ENCODE results near the gene STPG4.
A peak's percentile ranks its signal among the peaks of the same experiment; 100 is the strongest.

The STPG4 gene

DNA sequence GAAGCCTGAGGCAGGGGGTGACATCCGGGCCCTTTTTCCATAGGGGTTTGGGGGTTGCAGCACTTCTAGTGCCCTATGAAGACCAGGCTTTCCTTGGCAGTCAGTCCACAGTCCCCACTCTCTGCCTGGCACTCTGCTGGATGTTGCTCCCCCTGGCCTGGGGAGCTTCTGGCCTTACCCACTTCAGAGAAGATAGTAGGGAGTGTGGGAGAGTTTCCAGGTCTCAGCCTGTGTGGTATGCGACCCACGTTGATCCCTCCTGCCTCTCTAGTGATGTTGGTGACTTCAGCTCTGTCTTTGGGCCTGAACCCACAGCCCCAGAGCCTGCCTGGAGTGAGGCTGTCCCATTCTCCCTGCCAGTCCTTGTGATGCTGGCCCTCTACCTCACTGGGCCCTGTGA lies 105.6 kb downstream of the STPG4 start:
- FAIRE-seq, result no peak

DNA sequence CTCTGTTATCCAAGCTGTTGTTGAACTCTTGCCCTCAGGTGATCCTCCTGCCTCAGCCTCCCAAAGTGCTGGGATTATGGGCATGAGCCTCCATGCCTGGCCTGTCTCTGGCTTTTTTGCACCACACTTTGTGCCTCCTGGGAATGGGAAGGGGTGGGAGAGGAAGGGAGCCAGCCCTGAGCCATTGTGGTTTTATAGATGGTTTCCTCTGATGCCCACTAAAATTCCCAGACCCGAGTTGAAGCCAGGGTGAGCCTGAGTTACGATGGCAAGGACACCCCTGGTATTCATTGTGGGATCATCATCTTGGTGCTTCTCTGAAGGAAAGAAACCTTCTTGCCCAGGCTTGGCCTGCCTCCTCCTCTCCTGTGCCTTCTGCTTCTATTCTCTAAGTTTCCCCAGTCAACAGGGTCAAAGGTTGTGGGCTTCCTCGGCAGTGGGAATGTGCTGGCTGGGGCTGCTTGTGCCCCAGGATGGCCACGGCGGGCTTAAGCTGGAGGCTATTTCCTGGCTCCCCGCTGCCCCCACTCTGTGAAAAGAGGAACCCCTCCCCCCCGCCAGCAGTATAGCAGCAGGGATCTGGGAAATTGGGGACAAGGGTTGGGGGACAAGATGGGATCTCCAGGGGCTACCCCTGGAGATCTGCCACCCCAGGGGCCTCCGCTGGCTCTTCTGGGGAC lies 106.2 kb downstream of the STPG4 start:
- no peak for FAIRE-seq

DNA sequence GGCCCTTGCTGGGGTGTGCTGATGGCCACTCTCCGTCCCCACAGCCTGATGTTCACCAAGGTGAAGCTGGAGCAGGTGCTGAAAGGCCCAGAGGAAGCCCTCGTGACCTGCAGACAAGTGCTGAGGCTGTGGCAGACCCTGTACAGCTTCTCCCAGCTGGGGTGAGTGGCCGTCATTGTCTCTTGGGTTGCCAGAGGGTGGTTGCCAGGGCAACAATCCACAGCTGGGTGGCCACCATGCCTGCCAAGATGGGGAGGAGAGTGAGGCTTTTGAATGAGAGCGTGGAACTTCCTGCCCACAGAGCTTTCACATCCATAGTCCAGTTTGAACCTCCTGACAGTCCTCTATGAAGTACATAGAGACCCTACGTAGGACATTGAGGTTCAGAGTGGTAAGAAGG lies 108.8 kb downstream of the STPG4 start:
- no peak for FAIRE-seq

DNA sequence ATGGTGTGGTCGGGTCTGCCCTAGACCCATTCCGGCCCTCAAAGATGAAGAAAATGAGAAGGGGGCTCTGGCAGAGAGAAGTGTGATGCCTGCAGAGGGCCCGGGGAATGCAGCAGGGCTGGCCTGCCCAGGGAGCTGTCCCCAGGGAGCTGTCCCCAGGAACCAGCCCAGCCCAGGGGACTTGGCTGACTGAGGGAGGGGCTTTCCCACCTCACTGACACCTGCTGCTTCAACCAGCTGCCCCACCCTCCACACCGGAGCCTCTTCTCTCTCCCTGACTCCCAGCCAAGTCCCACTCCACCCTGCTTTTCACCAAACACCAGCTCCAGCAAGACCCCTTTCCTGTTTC lies 111.2 kb downstream of the STPG4 start:
- no peak for FAIRE-seq

DNA sequence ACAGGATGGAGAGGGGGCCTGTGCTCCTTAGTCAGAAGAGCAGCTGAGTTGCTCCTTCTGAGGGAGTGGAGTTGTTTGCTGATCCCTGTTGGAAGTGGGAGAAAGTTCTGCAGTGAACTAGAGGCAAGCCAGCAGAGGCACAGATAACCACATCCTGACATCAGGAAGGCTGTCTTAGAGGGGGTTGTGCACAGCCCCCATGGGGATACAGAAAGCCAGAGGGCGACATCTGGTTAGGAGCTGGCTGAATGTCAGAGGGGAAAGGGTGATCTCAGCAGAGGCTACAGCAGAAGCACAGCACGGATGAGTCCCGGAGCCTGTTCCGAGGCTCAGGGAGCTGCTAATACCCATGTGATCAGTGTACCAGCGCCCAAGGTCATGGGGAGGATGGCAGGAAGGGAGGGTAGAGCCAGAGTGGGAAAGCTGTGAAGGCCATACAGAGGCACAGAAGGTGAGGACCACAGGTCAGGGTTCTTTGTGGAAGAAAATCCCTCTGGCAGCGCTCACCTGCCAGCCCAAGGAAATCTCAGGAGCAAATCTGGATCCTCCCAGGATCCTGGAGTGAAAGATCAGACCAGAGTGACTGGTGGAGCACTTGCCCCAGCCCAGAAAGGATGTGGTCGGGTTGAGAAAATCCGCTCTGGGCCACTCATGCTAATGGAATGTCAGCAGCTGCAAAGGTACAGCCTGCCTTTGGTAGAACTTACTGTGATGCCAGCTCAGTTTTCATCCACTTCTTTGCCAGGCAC lies 111.8 kb downstream of the STPG4 start:
- FAIRE-seq, result peak; percentile 57

DNA sequence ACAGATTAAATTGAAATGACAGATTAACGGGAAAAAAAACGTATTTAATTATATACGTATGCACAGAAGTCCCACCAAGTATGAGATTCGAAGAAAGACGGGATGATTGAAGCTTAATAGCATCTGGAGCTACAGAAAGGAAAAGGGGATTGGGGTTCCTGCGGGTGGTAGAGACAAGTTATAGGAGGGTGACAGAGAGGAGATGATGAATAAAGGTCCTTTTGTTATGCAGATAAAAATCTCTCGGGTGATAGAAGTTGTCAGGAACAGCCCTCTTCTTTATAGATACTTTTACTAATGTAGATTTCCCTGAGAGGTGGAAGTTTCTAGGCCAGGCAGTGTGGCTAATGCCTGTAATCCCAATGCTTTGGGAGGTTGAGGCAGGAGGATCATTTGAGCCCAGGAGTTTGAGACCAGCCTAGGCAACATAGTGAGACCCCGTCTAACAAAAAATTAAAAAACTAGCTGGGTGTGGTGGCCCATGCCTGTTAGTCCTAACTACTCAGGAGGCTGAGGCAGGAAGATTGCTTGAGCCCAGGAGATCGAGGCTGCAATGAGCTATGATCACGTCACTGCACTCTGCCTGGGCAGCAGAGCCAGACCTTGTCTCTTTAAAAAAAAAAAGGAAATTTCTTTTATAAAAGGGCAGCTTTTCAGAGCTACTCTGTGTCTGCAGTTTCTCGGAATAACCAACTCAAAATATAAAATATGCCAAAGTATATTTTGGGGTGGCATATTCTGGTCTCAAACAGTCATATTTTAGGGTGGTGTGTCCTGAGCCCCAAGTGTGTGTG lies 113.0 kb downstream of the STPG4 start:
- no peak for FAIRE-seq

DNA sequence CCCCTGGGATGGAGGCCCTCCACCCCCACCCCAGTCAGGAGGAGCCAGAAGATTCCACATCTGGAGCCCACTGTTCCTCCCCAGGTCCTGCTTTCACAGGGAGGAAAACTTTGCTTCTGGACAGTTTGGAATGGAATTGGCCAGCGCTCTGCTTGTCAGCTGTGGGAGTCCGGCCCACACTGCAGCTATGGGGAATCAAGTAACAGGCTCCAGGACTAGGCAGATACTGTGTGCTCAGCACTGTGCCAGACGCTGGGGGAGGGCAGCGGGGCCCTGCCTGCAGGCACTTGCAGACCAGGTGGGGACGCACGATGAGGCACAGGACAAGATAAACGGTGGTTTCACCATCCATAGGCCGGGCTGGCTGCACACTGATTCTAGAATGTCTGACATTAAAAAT lies 114.0 kb downstream of the STPG4 start:
- no peak for FAIRE-seq

DNA sequence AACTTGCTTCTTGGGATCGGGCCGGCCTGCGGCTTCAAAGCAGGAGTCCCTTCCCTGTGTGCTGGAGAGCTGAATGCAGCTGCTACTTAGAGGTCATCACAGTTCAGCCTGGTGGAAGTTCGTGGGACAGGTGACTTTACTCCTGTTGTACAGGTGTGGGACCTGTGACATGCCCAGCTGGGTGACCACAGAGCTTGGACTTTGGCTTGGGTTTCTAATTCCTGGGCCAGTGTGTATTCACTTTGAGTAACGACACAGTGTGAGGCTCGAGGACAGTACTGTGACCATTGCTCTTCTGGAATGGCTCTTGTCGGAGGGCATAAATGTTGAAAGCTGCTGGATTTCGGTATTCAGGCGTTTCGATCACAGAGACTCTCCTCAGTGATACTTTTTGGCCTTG lies 114.5 kb downstream of the STPG4 start:
- no peak for FAIRE-seq

DNA sequence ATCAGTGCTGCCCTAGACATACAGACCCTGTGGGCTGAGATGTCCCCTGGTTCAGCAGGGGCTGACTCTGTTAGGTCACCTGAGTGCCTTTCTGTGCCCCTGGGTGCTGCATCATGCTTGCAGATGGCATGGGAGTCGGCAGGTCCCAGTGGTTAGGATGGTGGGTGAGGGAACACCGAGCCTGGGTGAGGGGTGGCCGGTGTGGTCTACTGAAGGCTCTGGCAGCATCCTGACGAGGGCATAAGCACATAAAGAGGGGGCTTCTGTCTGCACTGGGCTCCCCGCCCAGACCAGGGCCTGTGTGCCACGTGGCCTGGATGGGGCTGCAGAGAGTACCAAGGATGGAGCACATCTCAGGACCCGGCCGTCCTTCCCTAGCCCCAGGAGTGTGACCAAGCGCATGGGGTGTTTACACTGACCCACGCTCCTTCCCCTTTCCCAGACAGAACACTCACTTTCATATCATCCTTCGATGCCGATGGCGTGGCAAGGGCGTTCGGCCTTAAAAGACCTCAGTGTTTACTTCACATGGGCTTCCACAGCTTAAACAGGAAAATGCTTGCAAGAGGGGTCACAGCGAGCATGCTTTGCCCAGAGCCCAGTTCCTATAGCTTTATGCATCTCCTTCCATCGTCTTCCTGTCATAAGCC lies 115.1 kb downstream of the STPG4 start:
- FAIRE-seq, result no peak

DNA sequence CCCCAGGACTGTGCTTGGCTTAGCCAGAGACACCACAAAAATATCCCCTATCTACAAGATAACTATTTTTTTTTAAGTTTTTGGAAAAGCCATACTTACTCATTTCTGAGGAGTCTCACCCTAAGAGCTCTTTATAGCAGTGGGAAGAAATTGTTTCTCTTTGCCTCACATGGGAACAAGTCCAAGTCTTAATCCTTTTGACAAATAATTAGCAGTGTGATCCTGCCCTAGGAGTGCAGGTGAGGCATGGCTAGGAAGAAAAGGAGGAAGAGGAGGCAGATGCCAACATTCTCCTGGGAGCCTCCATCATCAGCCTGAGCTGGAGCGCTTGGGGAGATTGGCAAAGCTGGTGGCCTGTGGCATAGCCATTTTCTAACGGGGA lies 115.6 kb downstream of the STPG4 start:
- FAIRE-seq, result no peak

DNA sequence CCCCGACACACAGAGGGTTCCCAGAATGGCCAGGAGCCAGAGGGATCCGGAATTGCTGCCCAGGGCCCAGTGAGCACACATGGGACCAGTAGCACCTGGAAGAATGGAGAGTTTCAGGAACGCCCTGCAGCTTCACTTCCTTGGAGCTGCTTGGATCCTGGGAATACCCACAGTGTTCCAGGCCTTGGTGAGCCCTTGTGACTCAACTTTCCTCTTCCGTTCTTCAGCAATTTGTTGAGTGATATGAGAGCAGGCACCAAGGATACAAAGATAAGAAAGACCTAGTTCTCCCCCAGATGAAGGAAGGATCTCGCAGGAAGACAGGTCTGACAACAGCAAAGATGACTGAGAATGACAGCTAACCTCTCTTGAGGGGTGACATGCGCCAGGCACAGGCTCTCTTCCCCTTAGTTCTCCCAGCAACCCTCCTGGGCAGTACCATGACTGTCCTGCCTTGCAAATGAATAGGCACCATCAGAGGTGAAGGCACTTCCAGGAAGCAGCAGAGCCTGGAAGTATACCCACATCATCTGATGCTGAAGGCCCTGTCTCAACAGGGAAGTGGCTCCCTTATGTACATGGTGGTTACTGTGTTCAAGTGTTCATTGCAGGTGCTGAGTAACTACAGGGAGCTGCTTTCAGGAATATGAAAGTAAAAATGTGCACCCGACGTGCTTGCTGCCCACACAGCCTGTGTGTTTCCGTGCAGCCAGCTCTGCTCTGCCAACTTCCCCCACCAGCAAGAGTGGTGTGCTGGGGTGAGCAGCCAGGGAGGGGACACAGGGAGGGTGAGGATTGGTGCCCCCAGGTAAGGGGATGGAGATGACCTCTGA lies 116.2 kb downstream of the STPG4 start:
- FAIRE-seq, result no peak

DNA sequence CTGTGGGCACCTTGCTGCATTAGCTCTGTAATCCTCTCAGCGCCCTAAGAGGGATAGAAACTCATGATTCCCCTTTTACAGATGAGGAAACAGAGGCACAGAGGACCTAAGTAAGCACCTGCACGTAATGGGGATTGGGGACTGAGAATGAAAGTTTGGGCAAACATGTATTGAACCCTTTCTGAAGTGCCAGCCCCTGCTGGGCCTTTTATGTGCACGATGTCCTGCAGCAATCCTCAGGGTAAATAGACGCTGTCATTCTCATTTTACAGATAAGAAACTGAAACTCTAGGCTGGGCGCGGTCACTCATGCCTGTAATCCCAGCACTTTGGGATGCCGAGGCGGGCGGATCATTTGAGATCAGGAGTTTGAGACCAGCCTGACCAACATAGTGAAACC lies 117.4 kb downstream of the STPG4 start:
- no peak for FAIRE-seq

All from G401.6 (cell line).